Mesenchymal stem cell (in vitro differentiated cells and primary cell): Measurements from ENCODE around the gene ZKSCAN5.

Experiments
- DNase-seq: peaks from one replicate; pipeline ENCODE4 v3.0.0-alpha.2; 2013
- H2AFZ ChIP-seq: one replicate; pipeline ENCODE4 v1.6.1; 2013; ENCODE audit warnings: low read depth, mild to moderate bottlenecking, control low read depth, inconsistent platforms, low read length, moderate library complexity
- H2AK5ac ChIP-seq: 2 replicates; pipeline ENCODE4 v1.6.1; 2013; ENCODE audit warnings: low read length, moderate library complexity, mild to moderate bottlenecking, inconsistent platforms; ENCODE audit not compliant: severe bottlenecking
- H2BK120ac ChIP-seq: one replicate; pipeline ENCODE4 v1.6.1; 2013; ENCODE audit warnings: low read depth, mild to moderate bottlenecking, inconsistent platforms, low read length, moderate library complexity
- H2BK12ac ChIP-seq, 2 experiments: one replicate each; pipeline ENCODE4 v1.6.1; 2013; ENCODE audit warnings: inconsistent platforms in 2 of 2, low read length in 2 of 2, mild to moderate bottlenecking in 2 of 2, moderate library complexity in 2 of 2, control low read depth in 1 of 2
- H2BK15ac ChIP-seq: one replicate; pipeline ENCODE4 v1.6.1; 2013; ENCODE audit warnings: mild to moderate bottlenecking, low read depth, inconsistent platforms; ENCODE audit not compliant: poor library complexity, severe bottlenecking
- H2BK5ac ChIP-seq: 2 replicates; pipeline ENCODE4 v1.6.1; 2013; ENCODE audit warnings: low read depth, mild to moderate bottlenecking, low read length, control low read depth, inconsistent platforms; ENCODE audit not compliant: poor library complexity, severe bottlenecking
- H3K14ac ChIP-seq, 2 experiments: one replicate each; pipeline ENCODE4 v1.6.1; 2013; ENCODE audit warnings: inconsistent platforms in 2 of 2, low read length in 2 of 2, control low read depth in 1 of 2, mild to moderate bottlenecking in 1 of 2, moderate library complexity in 1 of 2
- H3K18ac ChIP-seq, 2 experiments: one replicate each; pipeline ENCODE4 v1.6.1; 2013; ENCODE audit warnings: inconsistent platforms in 2 of 2, low read length in 2 of 2, control low read depth in 1 of 2, low read depth in 1 of 2, mild to moderate bottlenecking in 1 of 2
- H3K23ac ChIP-seq, 2 experiments: one replicate each; pipeline ENCODE4 v1.6.1; 2013; ENCODE audit warnings: inconsistent platforms in 2 of 2, low read length in 2 of 2, mild to moderate bottlenecking in 2 of 2, moderate library complexity in 2 of 2, control low read depth in 1 of 2
- H3K27ac ChIP-seq: 2 replicates; pipeline ENCODE4 v1.5.1; 2013; ENCODE audit warnings: mild to moderate bottlenecking, moderate library complexity, low read length, control low read depth, inconsistent platforms; ENCODE audit not compliant: poor library complexity, severe bottlenecking
- H3K27me3 ChIP-seq, 2 experiments: 2 replicates each; pipeline versions ENCODE4 v1.6.1 to v1.7.0; 2013; ENCODE audit warnings: low read length in 2 of 2, mild to moderate bottlenecking in 2 of 2, moderate library complexity in 2 of 2, control low read depth in 1 of 2, inconsistent platforms in 1 of 2; ENCODE audit not compliant: control insufficient read depth in 1 of 2, insufficient read depth in 1 of 2
- H3K36me3 ChIP-seq, 2 experiments: 2 replicates each; pipeline versions ENCODE4 v1.6.1 to v1.7.0; 2013; ENCODE audit warnings: low read length in 2 of 2, control low read depth in 1 of 2, inconsistent platforms in 1 of 2, low read depth in 1 of 2, mild to moderate bottlenecking in 1 of 2; ENCODE audit not compliant: insufficient read depth in 2 of 2, control insufficient read depth in 1 of 2
- H3K4ac ChIP-seq, 2 experiments: one replicate each; pipeline ENCODE4 v1.6.1; 2013; ENCODE audit warnings: inconsistent platforms in 2 of 2, low read length in 2 of 2, mild to moderate bottlenecking in 2 of 2, moderate library complexity in 2 of 2, control low read depth in 1 of 2, low read depth in 1 of 2
- H3K4me1 ChIP-seq: 2 replicates; pipeline ENCODE4 v1.6.1; 2013; ENCODE audit warnings: low read depth, low read length, control low read depth; ENCODE audit not compliant: control insufficient read depth, insufficient read depth
- H3K4me2 ChIP-seq: 2 replicates; pipeline ENCODE4 v1.6.1; 2013; ENCODE audit warnings: low read length, mild to moderate bottlenecking, inconsistent platforms; ENCODE audit not compliant: poor library complexity, severe bottlenecking
- H3K4me3 ChIP-seq, 2 experiments: 2 replicates each; pipeline versions ENCODE4 v1.5.1 to v1.7.0; 2013; ENCODE audit warnings: low read length in 2 of 2, mild to moderate bottlenecking in 2 of 2, control low read depth in 1 of 2, low read depth in 1 of 2; ENCODE audit not compliant: insufficient read depth in 1 of 2
- H3K79me1 ChIP-seq: replicated peaks from 2 replicates; pipeline ENCODE4 v1.6.1; 2013; ENCODE audit warnings: mild to moderate bottlenecking, control low read depth, low read length, inconsistent platforms; ENCODE audit not compliant: poor library complexity, severe bottlenecking
- H3K9ac ChIP-seq: 2 replicates; pipeline ENCODE4 v1.7.0; 2013; ENCODE audit warnings: mild to moderate bottlenecking, low read length, moderate library complexity
- H3K9me3 ChIP-seq: 2 replicates; pipeline ENCODE4 v1.7.0; 2013; ENCODE audit warnings: mild to moderate bottlenecking, low read length; ENCODE audit not compliant: control insufficient read depth
- H4K8ac ChIP-seq: one replicate; pipeline ENCODE4 v1.6.1; 2013; ENCODE audit warnings: inconsistent platforms, mild to moderate bottlenecking, low read length, moderate library complexity
- H4K91ac ChIP-seq: one replicate; pipeline ENCODE4 v1.6.1; 2013; ENCODE audit warnings: mild to moderate bottlenecking, low read length, inconsistent platforms
- WGBS: methylation state at CpG from one replicate; pipeline ENCODE4 v1.1.7; 2013; ENCODE audit warnings: mixed read lengths; 5-methylcytosine and 5-hydroxymethylcytosine counted together

ZKSCAN5 gene

GRCh38 chr7:99557940-99558305, 53.5 kb downstream of the ZKSCAN5 start:
- Histone ChIP-seq H3K4me3 (peak overlapping the region; percentile 74 to 98), H3K23ac (peak overlapping the region in 1 of 2 experiments; percentile 25), H2BK5ac (peak overlapping the region; percentile 91), H2AK5ac (no peak overlapping the region), H3K36me3 (peaks cover 11 to 60% of the 10 kb centered on the region in 2 experiments), H3K27ac (peak overlapping the region; percentile 99), H2BK15ac (no peak overlapping the region), H3K4ac (peak overlapping the region; percentile 93 to 99), H3K4me2 (peak overlapping the region; percentile 67), H2BK120ac (peak overlapping the region; percentile 77), H3K27me3 (no peaks in the 10 kb centered on the region), H3K79me1 (peaks cover 8% of the 10 kb centered on the region), H3K9me3 (no peaks in the 10 kb centered on the region), H4K8ac (peak overlapping the region; percentile 83), H2BK12ac (no peak overlapping the region), H3K9ac (peak overlapping the region; percentile 100), H3K14ac (peak overlapping the region in 1 of 2 experiments; percentile 85), H2AFZ (peak overlapping the region; percentile 90), H4K91ac (peak overlapping the region; percentile 99), H3K18ac (peak overlapping the region; percentile 93 to 98), H3K4me1 (peaks cover 11% of the 10 kb centered on the region)
- no peak for DNase-seq
- 3% methylated on average over 17 of the region's 17 CpGs for WGBS

- peak within 1 kb of the TSS; percentile 98 to 99 for H3K4ac ChIP-seq
- H2BK12ac ChIP-seq, result peak within 1 kb of the TSS in 1 of 2 experiments; percentile 33
- WGBS, result under 1% methylated on average over 63 of the region's 73 CpGs
- H3K4me1 ChIP-seq, result peaks cover 11% of the 10 kb centered on the region
- H2BK5ac ChIP-seq, result peak within 1 kb of the TSS; percentile 91
- peaks cover 8% of the 10 kb centered on the region for H3K79me1 ChIP-seq
- peak within 1 kb of the TSS; percentile 8 for H2AK5ac ChIP-seq
- H3K27me3 ChIP-seq, result no peaks in the 10 kb centered on the region
- peak; percentile 93 for DNase-seq
- peak within 1 kb of the TSS in 1 of 2 experiments; percentile 97 for H3K14ac ChIP-seq
- peak within 1 kb of the TSS; percentile 83 for H4K8ac ChIP-seq
- peak within 1 kb of the TSS; percentile 79 for H2BK120ac ChIP-seq
- peak within 1 kb of the TSS; percentile 74 to 98 for H3K4me3 ChIP-seq
- peak within 1 kb of the TSS; percentile 98 for H3K18ac ChIP-seq
- H3K23ac ChIP-seq, result peak within 1 kb of the TSS; percentile 25 to 67
- H3K4me2 ChIP-seq, result peak within 1 kb of the TSS; percentile 67
- peak within 1 kb of the TSS; percentile 84 for H2BK15ac ChIP-seq
- peak within 1 kb of the TSS; percentile 90 for H2AFZ ChIP-seq
- peaks cover 11 to 58% of the 10 kb centered on the region in 2 experiments for H3K36me3 ChIP-seq
- peak within 1 kb of the TSS; percentile 100 for H3K9ac ChIP-seq
- H3K9me3 ChIP-seq, result no peaks in the 10 kb centered on the region
- peak within 1 kb of the TSS; percentile 99 for H3K27ac ChIP-seq
- peak within 1 kb of the TSS; percentile 99 for H4K91ac ChIP-seq
Observed at GRCh38 chr7:99558306-99559174, 54.1 kb downstream of the ZKSCAN5 start, which contains the start of gene ZNF655. Gene ZNF655 (plus strand): TSS chr7:99558642. CDS start chr7:99560560, 1,918 bp downstream.

- Histone ChIP-seq H4K8ac (peak overlapping the region; percentile 55), H2BK15ac (no peak overlapping the region), H2AFZ (peak overlapping the region; percentile 46), H2BK120ac (no peak overlapping the region), H3K79me1 (peaks cover 4% of the 10 kb centered on the region), H3K4me3 (peak overlapping the region; percentile 74 to 98), H2BK12ac (peak overlapping the region in 1 of 2 experiments; percentile 12), H3K14ac (peak overlapping the region in 1 of 2 experiments; percentile 97), H3K27me3 (no peaks in the 10 kb centered on the region), H3K9ac (peak overlapping the region; percentile 100), H3K18ac (peak overlapping the region; percentile 49 to 98), H4K91ac (peak overlapping the region; percentile 65), H3K23ac (peak overlapping the region in 1 of 2 experiments; percentile 46), H3K4me2 (peak overlapping the region; percentile 54), H3K9me3 (no peaks in the 10 kb centered on the region), H3K4ac (peak overlapping the region; percentile 94 to 98), H3K27ac (peak overlapping the region; percentile 99), H3K36me3 (peaks cover 11 to 60% of the 10 kb centered on the region in 2 experiments), H2AK5ac (peak overlapping the region; percentile 8), H3K4me1 (peaks cover 13% of the 10 kb centered on the region), H2BK5ac (peak overlapping the region; percentile 34)
- DNase-seq, result peak; percentile 66
- 18% methylated on average over 30 of the region's 31 CpGs for WGBS
Observed at GRCh38 chr7:99559175-99559915, 54.9 kb downstream of the ZKSCAN5 start.
